Peyer's patch (tissue), 4 donors: Measurements from ENCODE around the gene ATOH8. TPM values are rescaled to one million over a fixed set of nuclear protein-coding genes. Genes with fewer than 3 reads are reported as not detected.

Source experiments
- DNase-seq, 3 donors: peaks; one replicate each; pipeline ENCODE4 v3.0.0-alpha.2; 2017 to 2019
- H3K27ac ChIP-seq, 4 donors: fragments of 200-600 bp; sonication (generic); one replicate each; pipeline ENCODE4 v1.5.1; 2016 to 2019
- H3K27me3 ChIP-seq, 2 donors: fragments of 200-600 bp; sonication (generic); one replicate each; pipeline ENCODE4 v1.5.1; 2019
- H3K36me3 ChIP-seq, 3 donors: fragments of 200-600 bp; sonication (generic); one replicate each; pipeline ENCODE4 v1.5.1; 2016 to 2019
- H3K4me1 ChIP-seq, 4 donors: fragments of 200-600 bp; sonication (generic); one replicate each; pipeline ENCODE4 v1.5.1; 2016 to 2019
- H3K4me3 ChIP-seq, 4 donors: fragments of 200-600 bp; sonication (generic); 1 replicate in 3 of 4; 2 replicates in 1 of 4; pipeline ENCODE4 v1.5.1; 2016 to 2019; ENCODE audit warnings: mild to moderate bottlenecking in 1 of 4
- H3K9me3 ChIP-seq, 4 donors: fragments of 200-600 bp; sonication (generic); one replicate each; pipeline ENCODE4 v1.5.1; 2016 to 2019; ENCODE audit warnings: mild to moderate bottlenecking in 1 of 4
- POLR2A ChIP-seq, 2 donors: fragments of 450-650 bp; IDR thresholded peaks; one replicate each; pipeline ENCODE4 v1.5.1; 2017; ENCODE audit warnings: antibody characterized with exemption in 2 of 2, mild to moderate bottlenecking in 2 of 2, moderate library complexity in 2 of 2
- total RNA-seq, 4 donors: library from RNA; depleted of rRNA; stranded (reverse); fragments of >200 nt; gene quantifications; one replicate each; pipeline ENCODE4 v1.1.0, GENCODE V29; 2016
- TF ChIP-seq, protein P1 (sequence below), 6 experiments: fragments of 450-650 bp in 4 of 6; fragments of 200-600 bp in 2 of 6; sonication (generic) in 1 of 6; IDR thresholded peaks; one replicate each; pipeline ENCODE4 v1.5.1; 2017 to 2019; ENCODE audit warnings: antibody characterized with exemption in 6 of 6, mild to moderate bottlenecking in 3 of 6, moderate library complexity in 1 of 6

Gene ATOH8
- total RNA-seq, 4 donors from 2014 or later, result 5.3 to 35.5 (median 13.9) TPM

- Histone ChIP-seq H3K4me3 (no peak overlapping the region), H3K9me3 (no peaks in the 10 kb centered on the region), H3K27me3 (no peaks in the 10 kb centered on the region), H3K36me3 (no peaks in the 10 kb centered on the region), H3K27ac (peak overlapping the region in 2 of 4 donors; percentile 17 to 81), H3K4me1 (peaks cover 0 to 66% (median 2%) of the 10 kb centered on the region in 4 donors)
- TF ChIP-seq, protein P1, sequence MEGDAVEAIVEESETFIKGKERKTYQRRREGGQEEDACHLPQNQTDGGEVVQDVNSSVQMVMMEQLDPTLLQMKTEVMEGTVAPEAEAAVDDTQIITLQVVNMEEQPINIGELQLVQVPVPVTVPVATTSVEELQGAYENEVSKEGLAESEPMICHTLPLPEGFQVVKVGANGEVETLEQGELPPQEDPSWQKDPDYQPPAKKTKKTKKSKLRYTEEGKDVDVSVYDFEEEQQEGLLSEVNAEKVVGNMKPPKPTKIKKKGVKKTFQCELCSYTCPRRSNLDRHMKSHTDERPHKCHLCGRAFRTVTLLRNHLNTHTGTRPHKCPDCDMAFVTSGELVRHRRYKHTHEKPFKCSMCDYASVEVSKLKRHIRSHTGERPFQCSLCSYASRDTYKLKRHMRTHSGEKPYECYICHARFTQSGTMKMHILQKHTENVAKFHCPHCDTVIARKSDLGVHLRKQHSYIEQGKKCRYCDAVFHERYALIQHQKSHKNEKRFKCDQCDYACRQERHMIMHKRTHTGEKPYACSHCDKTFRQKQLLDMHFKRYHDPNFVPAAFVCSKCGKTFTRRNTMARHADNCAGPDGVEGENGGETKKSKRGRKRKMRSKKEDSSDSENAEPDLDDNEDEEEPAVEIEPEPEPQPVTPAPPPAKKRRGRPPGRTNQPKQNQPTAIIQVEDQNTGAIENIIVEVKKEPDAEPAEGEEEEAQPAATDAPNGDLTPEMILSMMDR (IDR thresholded peaks at IDR 0.05), result no peak
- no peak for TF ChIP-seq POLR2A (IDR thresholded peaks at IDR 0.05)
- no peak for DNase-seq
Measured at GRCh38 chr2:85770786-85771409, 17.1 kb downstream of the ATOH8 start.

DNA sequence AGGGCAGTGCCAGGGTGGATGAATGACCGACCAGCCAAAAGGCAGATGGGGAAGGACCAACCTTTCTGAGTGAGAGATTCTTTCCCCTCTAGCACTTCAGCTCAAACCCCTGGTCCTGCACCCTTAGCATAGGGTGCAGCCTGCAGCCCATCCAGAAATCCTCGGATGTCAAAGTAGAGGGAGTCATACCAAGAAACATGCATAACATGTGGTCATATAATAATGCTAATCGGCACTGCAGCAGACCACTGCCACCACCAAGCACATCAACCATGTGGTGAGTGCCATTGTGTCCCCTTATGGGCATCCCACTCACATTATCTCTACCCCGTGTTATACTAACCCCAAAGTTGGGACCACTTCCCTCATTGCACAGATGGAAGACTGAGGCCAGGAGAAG is 17.7 kb downstream of the ATOH8 start:
- Histone ChIP-seq H3K9me3 (no peaks in the 10 kb centered on the region), H3K27ac (peak overlapping the region; percentile 40 to 81 (median 68)), H3K36me3 (no peaks in the 10 kb centered on the region), H3K27me3 (no peaks in the 10 kb centered on the region), H3K4me3 (no peak overlapping the region), H3K4me1 (peaks cover 0 to 66% (median 2%) of the 10 kb centered on the region in 4 donors)
- TF ChIP-seq, protein P1 (IDR thresholded peaks at IDR 0.05), result no peak
- TF ChIP-seq POLR2A (IDR thresholded peaks at IDR 0.05), result no peak
- DNase-seq, result no peak

- DNase-seq, result peak; percentile 50 to 91 (median 85)
- H3K27ac ChIP-seq, result peak overlapping the region; percentile 40 to 81 (median 68)
- no peaks in the 10 kb centered on the region for H3K9me3 ChIP-seq
- no peaks in the 10 kb centered on the region for H3K27me3 ChIP-seq
- H3K4me3 ChIP-seq, result peak overlapping the region in 1 of 4 donors; percentile 11
- H3K36me3 ChIP-seq, result no peaks in the 10 kb centered on the region
- H3K4me1 ChIP-seq, result peaks cover 0 to 66% (median 2%) of the 10 kb centered on the region in 4 donors
- TF ChIP-seq POLR2A (IDR thresholded peaks at IDR 0.05), result no peak
- TF ChIP-seq, protein P1 (IDR thresholded peaks at IDR 0.05), result peak in 2 of 6 experiments; percentile 17 to 25
Measured at GRCh38 chr2:85772019-85772745, 18.4 kb downstream of the ATOH8 start.

DNA sequence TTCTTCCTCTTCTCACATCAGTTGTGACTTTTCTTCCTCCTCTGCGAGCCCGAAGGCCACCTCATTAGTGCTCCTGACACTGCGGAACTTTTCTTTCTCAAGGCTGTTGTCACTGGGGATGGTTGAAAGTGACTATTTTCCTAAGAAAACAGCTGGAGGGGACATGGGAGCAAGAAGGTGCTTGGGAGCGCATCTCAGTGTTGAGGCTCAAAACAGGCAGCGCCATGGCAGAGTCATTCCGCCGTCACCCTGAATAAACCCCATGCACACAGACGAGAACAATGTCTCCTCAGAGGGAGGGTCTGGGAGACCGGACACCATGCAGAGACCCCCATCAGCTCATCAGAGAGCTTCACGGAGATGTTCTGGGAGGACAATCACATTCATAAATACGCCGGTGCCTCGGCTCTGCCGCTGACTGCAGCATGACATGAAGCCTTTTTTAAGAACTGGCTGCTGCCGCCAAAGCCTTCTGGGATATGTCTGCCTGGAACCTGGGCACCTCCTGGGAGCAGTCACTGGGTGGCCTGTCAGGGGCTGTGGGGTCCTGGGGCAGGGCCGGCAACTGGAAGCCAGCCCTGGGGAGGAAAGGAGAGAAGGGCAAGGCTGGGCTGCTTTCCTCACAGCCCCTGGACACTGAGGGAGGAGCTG is 19.2 kb downstream of the ATOH8 start:
- H3K27me3 ChIP-seq, result no peaks in the 10 kb centered on the region
- H3K36me3 ChIP-seq, result no peaks in the 10 kb centered on the region
- H3K27ac ChIP-seq, result peak overlapping the region; percentile 40 to 77 (median 66)
- no peak for DNase-seq
- peaks cover 0 to 65% (median 2%) of the 10 kb centered on the region in 4 donors for H3K4me1 ChIP-seq
- H3K9me3 ChIP-seq, result no peaks in the 10 kb centered on the region
- TF ChIP-seq, protein P1 (IDR thresholded peaks at IDR 0.05), result no peak
- TF ChIP-seq POLR2A (IDR thresholded peaks at IDR 0.05), result no peak
- no peak overlapping the region for H3K4me3 ChIP-seq

- no peaks in the 10 kb centered on the region for H3K9me3 ChIP-seq
- peaks cover 0 to 58% (median 2%) of the 10 kb centered on the region in 4 donors for H3K4me1 ChIP-seq
- no peak for TF ChIP-seq POLR2A (IDR thresholded peaks at IDR 0.05)
- TF ChIP-seq, protein P1 (IDR thresholded peaks at IDR 0.05), result no peak
- no peak for DNase-seq
- no peaks in the 10 kb centered on the region for H3K27me3 ChIP-seq
- peak overlapping the region in 2 of 4 donors; percentile 71 to 77 for H3K27ac ChIP-seq
- no peaks in the 10 kb centered on the region for H3K36me3 ChIP-seq
- no peak overlapping the region for H3K4me3 ChIP-seq
Measured at GRCh38 chr2:85773692-85774091, 19.9 kb downstream of the ATOH8 start.
